HUES64 (cell line): Measurements from ENCODE around the gene MAP7.

Experiments used
- H3K27ac ChIP-seq: 2 replicates; pipeline ENCODE4 v1.7.0; 2013; ENCODE audit warnings: low read depth, low read length, inconsistent platforms
- H3K27me3 ChIP-seq: 2 replicates; pipeline ENCODE4 v1.6.1; 2013; ENCODE audit warnings: mild to moderate bottlenecking, low read length; ENCODE audit not compliant: insufficient read depth
- H3K36me3 ChIP-seq: 2 replicates; pipeline ENCODE4 v1.6.1; 2013; ENCODE audit warnings: mild to moderate bottlenecking, low read length; ENCODE audit not compliant: insufficient read depth
- H3K4me1 ChIP-seq: 2 replicates; pipeline ENCODE4 v1.6.1; 2013; ENCODE audit warnings: mild to moderate bottlenecking, low read length, moderate library complexity; ENCODE audit not compliant: insufficient read depth
- H3K4me3 ChIP-seq: 2 replicates; pipeline ENCODE4 v1.5.1; 2013; ENCODE audit warnings: mild to moderate bottlenecking, low read length, moderate library complexity
- H3K9ac ChIP-seq: 2 replicates; pipeline ENCODE4 v1.6.1; 2013; ENCODE audit warnings: mild to moderate bottlenecking, low read depth, low read length
- H3K9me3 ChIP-seq: 2 replicates; pipeline ENCODE4 v1.6.1; 2013; ENCODE audit warnings: low read depth, low read length; ENCODE audit not compliant: insufficient read depth
- WGBS: fragments of 150-250, 120-280 bp; methylation state at CpG from one replicate; pipeline ENCODE4 v1.1.7; 2013; ENCODE audit warnings: missing lambda C conversion rate; 5-methylcytosine and 5-hydroxymethylcytosine counted together

The MAP7 gene

GRCh38 chr6:136467186-136467585 is 83.0 kb downstream of the MAP7 start:
- H3K4me1 ChIP-seq, result peaks cover 37% of the 10 kb centered on the region
- no peak overlapping the region for H3K9ac ChIP-seq
- H3K4me3 ChIP-seq, result no peak overlapping the region
- H3K36me3 ChIP-seq, result no peaks in the 10 kb centered on the region
- no peak overlapping the region for H3K27ac ChIP-seq
- 100% methylated on average over 1 of the region's 1 CpG for WGBS
- H3K9me3 ChIP-seq, result no peaks in the 10 kb centered on the region
- H3K27me3 ChIP-seq, result no peaks in the 10 kb centered on the region

DNA sequence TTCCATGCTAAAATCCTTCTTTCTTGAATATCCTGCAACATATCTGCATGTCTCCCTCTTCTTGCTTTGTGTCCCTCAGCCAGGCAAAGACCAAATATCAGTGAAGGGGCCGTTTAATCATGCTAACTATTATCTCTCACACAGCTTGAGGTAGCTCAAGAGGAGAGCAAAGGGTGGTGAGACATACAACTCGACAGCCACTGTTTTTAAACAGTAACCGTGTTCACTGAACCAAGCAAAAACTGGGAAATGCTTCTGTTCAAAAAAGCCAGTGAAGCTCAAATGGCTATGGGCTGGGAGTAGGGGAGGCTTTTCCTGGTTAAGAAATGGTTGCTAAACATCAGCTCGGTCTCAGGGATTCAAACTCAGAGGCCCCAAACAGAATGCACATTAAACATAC is 83.4 kb downstream of the MAP7 start:
- Histone ChIP-seq H3K36me3 (no peaks in the 10 kb centered on the region), H3K27me3 (no peaks in the 10 kb centered on the region), H3K4me1 (peaks cover 36% of the 10 kb centered on the region), H3K9ac (no peak overlapping the region), H3K27ac (no peak overlapping the region), H3K4me3 (no peak overlapping the region), H3K9me3 (no peaks in the 10 kb centered on the region)
- WGBS, result 85% methylated on average over 4 of the region's 4 CpGs

GRCh38 chr6:136465766-136466303 is 84.4 kb downstream of the MAP7 start:
- Histone ChIP-seq H3K27me3 (no peaks in the 10 kb centered on the region), H3K36me3 (no peaks in the 10 kb centered on the region), H3K9me3 (no peaks in the 10 kb centered on the region), H3K4me1 (peaks cover 26% of the 10 kb centered on the region), H3K27ac (no peak overlapping the region), H3K4me3 (no peak overlapping the region), H3K9ac (no peak overlapping the region)
- 100% methylated on average over 1 of the region's 2 CpGs for WGBS

GRCh38 chr6:136464874-136465273 is 85.3 kb downstream of the MAP7 start:
- H3K4me1 ChIP-seq, result peaks cover 17% of the 10 kb centered on the region
- 95% methylated on average over 4 of the region's 4 CpGs for WGBS
- H3K27ac ChIP-seq, result no peak overlapping the region
- H3K4me3 ChIP-seq, result no peak overlapping the region
- no peaks in the 10 kb centered on the region for H3K36me3 ChIP-seq
- no peaks in the 10 kb centered on the region for H3K27me3 ChIP-seq
- H3K9ac ChIP-seq, result no peak overlapping the region
- no peaks in the 10 kb centered on the region for H3K9me3 ChIP-seq

- H3K27ac ChIP-seq, result no peak overlapping the region
- no peaks in the 10 kb centered on the region for H3K27me3 ChIP-seq
- H3K4me1 ChIP-seq, result peaks cover 17% of the 10 kb centered on the region
- H3K9ac ChIP-seq, result no peak overlapping the region
- H3K4me3 ChIP-seq, result no peak overlapping the region
- H3K9me3 ChIP-seq, result no peaks in the 10 kb centered on the region
- WGBS, result no CpG with 5 or more reads among the region's 2 CpGs
- no peaks in the 10 kb centered on the region for H3K36me3 ChIP-seq
These were observed 86.1 kb downstream of the MAP7 start for GRCh38 chr6:136464148-136464547.

DNA sequence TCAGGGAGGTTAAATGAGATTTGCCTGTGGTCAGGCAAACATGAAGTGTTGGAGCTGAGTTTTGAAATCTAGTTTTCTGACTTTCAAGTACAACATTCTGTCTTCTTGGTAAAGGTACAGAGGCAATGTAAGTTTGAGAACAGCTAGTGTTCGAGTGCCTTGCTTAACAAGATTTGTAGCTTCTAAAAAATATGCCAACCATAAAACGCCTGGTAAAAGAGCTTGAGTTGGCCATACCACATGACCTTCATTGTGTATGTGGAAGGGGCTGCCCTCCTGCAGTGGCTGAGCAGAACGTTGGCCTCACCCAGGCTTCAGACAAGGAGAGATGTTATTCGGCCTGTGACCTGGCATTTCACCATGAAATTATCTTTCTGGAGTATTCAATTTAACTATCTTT is 86.5 kb downstream of the MAP7 start:
- H3K9ac ChIP-seq, result no peak overlapping the region
- 79% methylated on average over 4 of the region's 4 CpGs for WGBS
- no peak overlapping the region for H3K27ac ChIP-seq
- H3K9me3 ChIP-seq, result no peaks in the 10 kb centered on the region
- no peaks in the 10 kb centered on the region for H3K36me3 ChIP-seq
- H3K4me1 ChIP-seq, result peaks cover 17% of the 10 kb centered on the region
- no peak overlapping the region for H3K4me3 ChIP-seq
- no peaks in the 10 kb centered on the region for H3K27me3 ChIP-seq

DNA sequence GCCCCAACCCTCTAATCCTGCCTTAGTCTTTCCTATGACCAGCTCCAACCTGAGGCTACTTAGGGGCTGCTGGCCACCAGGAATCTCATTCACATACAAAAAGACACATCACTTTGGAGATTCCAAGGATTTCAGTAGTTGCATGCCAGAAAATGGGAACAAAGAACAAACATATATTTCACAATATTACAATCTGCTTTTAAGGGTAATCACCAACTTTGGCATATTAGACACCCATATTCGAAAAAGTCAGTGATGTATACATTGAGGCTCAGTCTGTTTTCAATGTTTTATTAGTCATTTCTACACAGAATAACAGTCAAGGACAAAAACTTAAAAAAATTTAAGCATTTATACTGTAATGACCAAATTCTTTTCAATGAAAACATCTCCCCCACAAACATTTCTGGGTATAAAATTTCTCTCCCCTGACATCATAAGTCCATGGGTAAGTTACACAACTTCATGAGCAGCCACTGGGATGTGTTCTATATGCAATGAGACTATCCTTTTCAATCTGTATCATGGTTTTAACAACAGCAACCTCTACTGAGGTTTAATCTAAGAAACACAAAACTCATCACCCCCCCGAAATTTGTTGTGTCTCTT is 103.5 kb downstream of the MAP7 start:
- no peak overlapping the region for H3K27ac ChIP-seq
- H3K9ac ChIP-seq, result no peak overlapping the region
- peaks cover 16% of the 10 kb centered on the region for H3K4me1 ChIP-seq
- no peaks in the 10 kb centered on the region for H3K36me3 ChIP-seq
- 94% methylated on average over 2 of the region's 2 CpGs for WGBS
- no peaks in the 10 kb centered on the region for H3K27me3 ChIP-seq
- H3K4me3 ChIP-seq, result no peak overlapping the region
- H3K9me3 ChIP-seq, result no peaks in the 10 kb centered on the region; the same call in 1 of the 2 replicates

- Histone ChIP-seq H3K4me1 (peaks cover 16% of the 10 kb centered on the region), H3K27ac (no peak overlapping the region), H3K36me3 (no peaks in the 10 kb centered on the region), H3K9ac (no peak overlapping the region), H3K27me3 (no peaks in the 10 kb centered on the region), H3K4me3 (no peak overlapping the region), H3K9me3 (no peaks in the 10 kb centered on the region; the same call in 1 of the 2 replicates)
- WGBS, result 98% methylated on average over 2 of the region's 2 CpGs
These were observed 104.1 kb downstream of the MAP7 start for GRCh38 chr6:136446145-136446544.

DNA sequence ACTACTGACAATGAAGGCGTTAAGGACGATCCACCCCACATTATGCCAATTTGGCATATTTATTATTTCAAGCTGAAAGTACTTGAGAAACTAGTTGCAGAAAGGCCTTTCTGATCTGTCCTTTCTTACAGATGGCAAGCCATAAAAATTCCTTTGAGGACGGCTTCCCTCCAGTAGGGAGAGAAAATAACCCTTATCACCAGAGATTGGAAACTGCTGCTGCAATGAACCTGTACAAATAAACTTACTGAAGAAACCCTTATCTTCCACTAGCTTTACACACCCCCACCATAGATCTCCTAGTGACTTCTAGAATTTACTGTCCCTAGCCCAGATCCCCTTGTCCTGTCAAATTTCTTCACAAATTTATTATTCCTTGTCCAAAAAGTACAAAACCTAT is 105.2 kb downstream of the MAP7 start:
- Histone ChIP-seq H3K9ac (no peak overlapping the region), H3K27ac (no peak overlapping the region), H3K4me3 (no peak overlapping the region), H3K27me3 (no peaks in the 10 kb centered on the region), H3K36me3 (no peaks in the 10 kb centered on the region), H3K4me1 (peaks cover 26% of the 10 kb centered on the region), H3K9me3 (no peaks in the 10 kb centered on the region)
- WGBS, result 89% methylated on average over 3 of the region's 3 CpGs

DNA sequence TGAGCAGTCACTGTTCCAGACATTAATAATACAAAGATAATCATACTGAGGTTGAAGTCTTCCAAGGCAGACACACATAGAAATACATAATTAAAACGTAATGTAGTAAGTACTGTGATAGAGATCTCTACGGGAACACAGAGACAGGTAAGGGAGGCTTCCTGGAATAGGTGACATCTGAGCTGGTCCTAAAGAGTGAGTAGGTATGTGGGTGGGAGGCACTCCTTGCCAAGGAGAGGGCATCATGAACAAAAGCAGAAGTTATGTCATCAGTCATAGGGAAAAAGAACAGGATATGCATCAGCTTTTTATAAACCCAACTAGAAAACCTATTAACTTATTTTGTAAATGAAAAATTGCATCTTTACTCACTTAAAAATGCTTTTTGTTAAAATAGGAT is 110.0 kb downstream of the MAP7 start:
- Histone ChIP-seq H3K27me3 (no peaks in the 10 kb centered on the region), H3K9me3 (no peaks in the 10 kb centered on the region), H3K36me3 (no peaks in the 10 kb centered on the region), H3K27ac (no peak overlapping the region), H3K4me1 (peaks cover 58% of the 10 kb centered on the region), H3K4me3 (no peak overlapping the region), H3K9ac (no peak overlapping the region)
- 96% methylated on average over 2 of the region's 2 CpGs for WGBS

- Histone ChIP-seq H3K27ac (0 out of 2 replicates have a peak overlapping the region, but pooled peaks have one; percentile 10), H3K27me3 (no peaks in the 10 kb centered on the region), H3K9ac (no peak overlapping the region), H3K36me3 (no peaks in the 10 kb centered on the region), H3K9me3 (no peaks in the 10 kb centered on the region), H3K4me3 (no peak overlapping the region), H3K4me1 (peaks cover 61% of the 10 kb centered on the region)
- 94% methylated on average over 9 of the region's 9 CpGs for WGBS
These were observed 110.6 kb downstream of the MAP7 start for GRCh38 chr6:136439514-136440190.
